NCI-H187 treated with DMSO at 0.1 percent for 48 hours (cell line): ENCODE data around the gene IFITM10.
"Not testable (repeated sequence)": the region's sequence is repeated elsewhere in the genome, so short reads cannot be mapped to it uniquely, and the experiment has no call there.

Experiments
- DNase-seq: peaks from one replicate; lab custom pipeline; 2025; lab: John Stamatoyannopoulos, UW

The IFITM10 gene

GRCh38 chr11:1778141-1778911 is 27.9 kb upstream of the IFITM10 start:
- DNase-seq: no peak

GRCh38 chr11:1777737-1778136 is 27.3 kb upstream of the IFITM10 start:
- no peak for DNase-seq

GRCh38 chr11:1776944-1777715 is 26.7 kb upstream of the IFITM10 start:
- DNase-seq: no peak

GRCh38 chr11:1776331-1776851 is 26.0 kb upstream of the IFITM10 start:
- DNase-seq: no peak

- no peak for DNase-seq
These were observed 24.5 kb upstream of the IFITM10 start for GRCh38 chr11:1774886-1775285.

- DNase-seq: no peak
These were observed 23.7 kb upstream of the IFITM10 start for GRCh38 chr11:1773994-1774550.

GRCh38 chr11:1773131-1773993 is 23.0 kb upstream of the IFITM10 start:
- DNase-seq: no peak

- DNase-seq: no peak
These were observed 22.1 kb upstream of the IFITM10 start for GRCh38 chr11:1772270-1773130.

GRCh38 chr11:1771700-1772099 is 21.3 kb upstream of the IFITM10 start:
- DNase-seq: no peak

- DNase-seq: no peak
These were observed 20.9 kb upstream of the IFITM10 start for GRCh38 chr11:1771273-1771672.

- no peak for DNase-seq
These were observed 20.1 kb upstream of the IFITM10 start for GRCh38 chr11:1770528-1770927.

- DNase-seq: no peak
These were observed 19.7 kb upstream of the IFITM10 start for GRCh38 chr11:1770061-1770460.

- DNase-seq: not testable (repeated sequence)
These were observed 19.0 kb upstream of the IFITM10 start for GRCh38 chr11:1769304-1769936.

GRCh38 chr11:1768141-1768469 is 17.7 kb upstream of the IFITM10 start:
- DNase-seq: no peak

- DNase-seq: no peak
These were observed 17.2 kb upstream of the IFITM10 start for GRCh38 chr11:1767399-1768140.

- DNase-seq: no peak
These were observed 16.5 kb upstream of the IFITM10 start for GRCh38 chr11:1766719-1767398.

GRCh38 chr11:1765871-1766718 is 15.7 kb upstream of the IFITM10 start:
- no peak for DNase-seq
